Vagina (tissue), 2 donors: ENCODE data around the gene SUPT6H.

Experiments used
- POLR2A ChIP-seq, 2 donors: fragments of 450-650 bp; IDR thresholded peaks; one replicate each; pipeline ENCODE4 v1.6.1; 2017; ENCODE audit warnings: antibody characterized with exemption in 2 of 2, mild to moderate bottlenecking in 2 of 2, moderate library complexity in 2 of 2
- POLR2AphosphoS5 ChIP-seq, 2 donors: sonication (generic); formaldehyde crosslinking; IDR thresholded peaks; one replicate each; pipeline ENCODE4 v1.9.0; 2017; ENCODE audit warnings: antibody characterized with exemption in 2 of 2, mild to moderate bottlenecking in 2 of 2, low read depth in 1 of 2; ENCODE audit not compliant: insufficient read depth in 1 of 2
- TF ChIP-seq, protein P1 (sequence below), 3 experiments: fragments of 450-650 bp in 2 of 3; fragments of 200-600 bp in 1 of 3; sonication (generic) in 1 of 3; IDR thresholded peaks; one replicate each; pipeline ENCODE4 v1.5.1; 2017 to 2019; ENCODE audit warnings: antibody characterized with exemption in 3 of 3, mild to moderate bottlenecking in 2 of 3, moderate library complexity in 2 of 3

DNA sequence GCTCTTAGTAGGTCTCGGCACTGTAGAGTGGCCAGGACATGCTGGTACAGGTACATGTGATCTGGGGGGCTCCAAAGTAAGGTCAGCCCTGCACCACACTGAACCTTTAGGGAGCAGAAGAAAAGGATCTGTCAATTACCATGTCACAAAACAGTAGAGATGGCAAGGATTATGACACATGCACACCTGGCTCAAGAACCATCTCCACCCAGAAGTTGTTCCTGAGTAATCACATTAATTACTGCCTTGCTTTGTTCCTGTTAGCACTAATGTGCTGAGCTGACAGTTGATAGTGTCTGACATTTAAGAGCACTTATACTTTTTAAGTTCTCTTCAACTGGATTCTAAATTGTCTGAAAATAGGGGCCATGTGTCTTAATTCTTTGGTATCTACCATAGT is 26.5 kb upstream of the SUPT6H start:
- TF ChIP-seq POLR2A (IDR thresholded peaks at IDR 0.05) (no peak), POLR2AphosphoS5 (IDR thresholded peaks at IDR 0.05; ENCODE audit: insufficient read depth in 1 of 2, low read depth in 1 of 2) (no peak)
- TF ChIP-seq, protein P1, sequence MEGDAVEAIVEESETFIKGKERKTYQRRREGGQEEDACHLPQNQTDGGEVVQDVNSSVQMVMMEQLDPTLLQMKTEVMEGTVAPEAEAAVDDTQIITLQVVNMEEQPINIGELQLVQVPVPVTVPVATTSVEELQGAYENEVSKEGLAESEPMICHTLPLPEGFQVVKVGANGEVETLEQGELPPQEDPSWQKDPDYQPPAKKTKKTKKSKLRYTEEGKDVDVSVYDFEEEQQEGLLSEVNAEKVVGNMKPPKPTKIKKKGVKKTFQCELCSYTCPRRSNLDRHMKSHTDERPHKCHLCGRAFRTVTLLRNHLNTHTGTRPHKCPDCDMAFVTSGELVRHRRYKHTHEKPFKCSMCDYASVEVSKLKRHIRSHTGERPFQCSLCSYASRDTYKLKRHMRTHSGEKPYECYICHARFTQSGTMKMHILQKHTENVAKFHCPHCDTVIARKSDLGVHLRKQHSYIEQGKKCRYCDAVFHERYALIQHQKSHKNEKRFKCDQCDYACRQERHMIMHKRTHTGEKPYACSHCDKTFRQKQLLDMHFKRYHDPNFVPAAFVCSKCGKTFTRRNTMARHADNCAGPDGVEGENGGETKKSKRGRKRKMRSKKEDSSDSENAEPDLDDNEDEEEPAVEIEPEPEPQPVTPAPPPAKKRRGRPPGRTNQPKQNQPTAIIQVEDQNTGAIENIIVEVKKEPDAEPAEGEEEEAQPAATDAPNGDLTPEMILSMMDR (IDR thresholded peaks at IDR 0.05): no peak
